DOHH2 (cell line): Measurements from ENCODE around the gene OMP.

Experiments
- H3F3A ChIP-seq: fragments of 200-600 bp; sonication (generic), shearing (Covaris generic); 2 replicates; pipeline ENCODE4 v1.6.0; 2016; ENCODE audit warnings: antibody characterized with exemption, mild to moderate bottlenecking; ENCODE audit not compliant: control insufficient read depth, insufficient read depth
- H3K27ac ChIP-seq: fragments of 200-600 bp; sonication (generic); 2 replicates; pipeline ENCODE4 v1.5.1; 2014; ENCODE audit warnings: low read depth, mild to moderate bottlenecking, low read length, moderate library complexity
- H3K27me3 ChIP-seq: fragments of 200-600 bp; sonication (generic); 2 replicates; pipeline ENCODE4 v1.6.1; 2014; ENCODE audit warnings: mild to moderate bottlenecking, low read length, mixed read lengths; ENCODE audit not compliant: control insufficient read depth
- H3K36me3 ChIP-seq: fragments of 200-600 bp; sonication (generic); 2 replicates; pipeline ENCODE4 v1.6.1; 2014; ENCODE audit warnings: mild to moderate bottlenecking, low read length, moderate library complexity, mixed read lengths; ENCODE audit not compliant: control insufficient read depth
- H3K4me1 ChIP-seq: fragments of 200-600 bp; sonication (generic); 2 replicates; pipeline ENCODE4 v1.6.1; 2014; ENCODE audit warnings: mild to moderate bottlenecking, low read length, mixed read lengths; ENCODE audit not compliant: control insufficient read depth
- H3K4me2 ChIP-seq: fragments of 200-600 bp; sonication (generic); 2 replicates; pipeline ENCODE4 v1.6.0; 2014; ENCODE audit warnings: mild to moderate bottlenecking, low read length, moderate library complexity
- H3K4me3 ChIP-seq: fragments of 200-600 bp; sonication (generic); 2 replicates; pipeline ENCODE4 v1.5.1; 2014; ENCODE audit warnings: mild to moderate bottlenecking, low read length, mixed read lengths
- H3K79me2 ChIP-seq: fragments of 200-600 bp; sonication (generic); 2 replicates; pipeline ENCODE4 v1.6.1; 2014; ENCODE audit warnings: mild to moderate bottlenecking, low read length, mixed read lengths; ENCODE audit not compliant: control insufficient read depth
- H3K9me2 ChIP-seq: fragments of 200-600 bp; sonication (generic); replicated peaks from 2 replicates; pipeline ENCODE4 v1.6.1; 2014; ENCODE audit warnings: mild to moderate bottlenecking, low read length, mixed read lengths; ENCODE audit not compliant: control insufficient read depth
- H3K9me3 ChIP-seq: fragments of 200-600 bp; sonication (generic); 2 replicates; pipeline ENCODE4 v1.6.1; 2014; ENCODE audit warnings: antibody characterized with exemption, low read length, mixed read lengths; ENCODE audit not compliant: control insufficient read depth, insufficient read depth
- H4K20me1 ChIP-seq: fragments of 200-600 bp; sonication (generic); 2 replicates; pipeline ENCODE4 v1.6.0; 2014; ENCODE audit warnings: low read depth, mild to moderate bottlenecking, antibody characterized with exemption, low read length, moderate library complexity; ENCODE audit not compliant: control insufficient read depth, insufficient read depth
- EZH2phosphoT487 ChIP-seq: fragments of 200-600 bp; sonication (generic); IDR thresholded peaks from 2 replicates; pipeline ENCODE4 v1.6.1; 2017; ENCODE audit warnings: borderline replicate concordance, mild to moderate bottlenecking, antibody characterized with exemption, low read length, moderate library complexity, mixed read lengths
- TF ChIP-seq, protein P1 (sequence below): fragments of 200-600 bp; sonication (generic); IDR thresholded peaks from one replicate; pipeline ENCODE4 v1.5.1; 2014; ENCODE audit warnings: antibody characterized with exemption, mild to moderate bottlenecking, low read depth, low read length; ENCODE audit not compliant: poor library complexity, severe bottlenecking

OMP gene

DNA sequence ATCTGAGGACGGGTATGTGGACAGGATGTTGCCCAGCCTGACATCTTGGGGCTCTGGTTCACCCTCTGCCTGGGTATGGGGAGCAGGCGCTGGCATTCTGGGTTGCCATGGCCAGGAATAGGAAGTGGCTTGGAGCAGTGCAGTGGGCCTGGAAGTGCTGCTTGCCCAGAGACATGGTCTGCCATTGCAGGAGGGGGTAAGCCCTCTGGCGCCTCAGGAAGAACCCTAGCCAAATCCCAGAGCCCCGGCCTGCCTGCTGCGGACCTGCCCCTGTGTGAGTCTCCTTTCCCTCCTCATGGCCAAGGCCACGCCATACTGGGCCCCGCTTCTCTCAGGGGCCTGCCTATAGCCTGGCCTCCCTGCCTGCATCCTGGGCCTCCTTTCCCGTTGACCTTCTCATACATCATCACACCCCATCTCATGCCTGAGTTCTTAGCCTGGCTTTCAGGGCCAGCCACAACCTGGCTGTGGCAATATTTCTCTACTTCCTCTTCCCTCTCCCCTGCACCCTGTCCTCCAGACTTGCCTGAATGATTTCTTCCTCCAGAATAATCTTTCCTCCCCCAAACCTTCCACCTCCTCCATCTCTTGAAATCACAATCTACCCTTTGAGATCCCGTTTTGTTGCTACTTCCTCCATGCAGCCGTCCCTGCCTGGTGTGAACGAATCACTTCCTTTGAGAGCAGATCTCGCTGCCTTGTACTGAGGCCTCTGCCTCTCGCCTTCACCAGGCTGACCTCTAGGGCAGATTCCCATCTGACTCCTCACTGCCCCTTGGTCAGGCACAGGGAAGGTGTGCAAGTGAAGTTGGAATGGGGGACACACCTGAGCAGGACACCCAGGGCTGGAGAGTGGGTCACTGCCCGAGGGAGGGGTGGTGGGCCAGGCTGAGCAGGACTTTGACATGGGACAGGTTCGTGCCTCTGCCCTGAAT, 30.7 kb upstream of the OMP start:
- Histone ChIP-seq H3K27me3 (peaks cover 13% of the 10 kb centered on the region; the same call in 1 of the 2 replicates), H3K79me2 (no peaks in the 10 kb centered on the region), H3K4me2 (no peak overlapping the region), H3K4me1 (peaks cover 4% of the 10 kb centered on the region; the same call in 1 of the 2 replicates), H3K4me3 (no peak overlapping the region), H4K20me1 (no peaks in the 10 kb centered on the region), H3K36me3 (no peaks in the 10 kb centered on the region), H3K27ac (no peak overlapping the region), H3K9me2 (no peaks in the 10 kb centered on the region), H3K9me3 (no peaks in the 10 kb centered on the region), H3F3A (no peaks in the 10 kb centered on the region)
- no peak for TF ChIP-seq EZH2phosphoT487
- TF ChIP-seq, protein P1, sequence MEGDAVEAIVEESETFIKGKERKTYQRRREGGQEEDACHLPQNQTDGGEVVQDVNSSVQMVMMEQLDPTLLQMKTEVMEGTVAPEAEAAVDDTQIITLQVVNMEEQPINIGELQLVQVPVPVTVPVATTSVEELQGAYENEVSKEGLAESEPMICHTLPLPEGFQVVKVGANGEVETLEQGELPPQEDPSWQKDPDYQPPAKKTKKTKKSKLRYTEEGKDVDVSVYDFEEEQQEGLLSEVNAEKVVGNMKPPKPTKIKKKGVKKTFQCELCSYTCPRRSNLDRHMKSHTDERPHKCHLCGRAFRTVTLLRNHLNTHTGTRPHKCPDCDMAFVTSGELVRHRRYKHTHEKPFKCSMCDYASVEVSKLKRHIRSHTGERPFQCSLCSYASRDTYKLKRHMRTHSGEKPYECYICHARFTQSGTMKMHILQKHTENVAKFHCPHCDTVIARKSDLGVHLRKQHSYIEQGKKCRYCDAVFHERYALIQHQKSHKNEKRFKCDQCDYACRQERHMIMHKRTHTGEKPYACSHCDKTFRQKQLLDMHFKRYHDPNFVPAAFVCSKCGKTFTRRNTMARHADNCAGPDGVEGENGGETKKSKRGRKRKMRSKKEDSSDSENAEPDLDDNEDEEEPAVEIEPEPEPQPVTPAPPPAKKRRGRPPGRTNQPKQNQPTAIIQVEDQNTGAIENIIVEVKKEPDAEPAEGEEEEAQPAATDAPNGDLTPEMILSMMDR: no peak

DNA sequence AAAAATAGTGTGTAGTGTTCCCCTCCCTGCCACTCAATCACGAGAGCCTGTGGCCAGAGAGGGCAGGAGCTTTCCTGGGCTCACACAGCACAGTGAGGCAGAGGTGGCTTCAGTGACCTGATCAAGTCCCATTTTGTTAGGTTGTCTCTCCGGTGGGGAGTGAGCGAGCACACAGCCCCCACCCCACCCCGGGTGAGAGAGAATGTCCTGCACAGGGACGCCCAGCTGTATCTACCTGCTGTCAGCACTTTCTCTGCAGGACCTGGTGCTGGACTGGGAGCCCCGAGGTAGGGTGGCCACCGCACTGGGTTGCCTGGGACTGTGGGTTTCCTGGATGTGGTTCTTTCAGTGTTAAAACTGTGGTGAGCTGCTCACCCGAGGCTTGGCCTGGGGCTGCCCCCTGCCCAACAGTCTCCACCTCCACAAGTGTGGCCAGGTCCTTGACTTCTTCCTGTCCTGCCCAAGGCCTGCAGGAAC, 29.8 kb upstream of the OMP start:
- no peak overlapping the region for H3K27ac ChIP-seq
- H3K4me2 ChIP-seq: no peak overlapping the region
- H3K9me3 ChIP-seq: no peaks in the 10 kb centered on the region
- H3K4me1 ChIP-seq: no peaks in the 10 kb centered on the region
- peaks cover 10% of the 10 kb centered on the region; the same call in 1 of the 2 replicates for H3K27me3 ChIP-seq
- H3K79me2 ChIP-seq: no peaks in the 10 kb centered on the region
- H3F3A ChIP-seq: no peaks in the 10 kb centered on the region
- no peak for TF ChIP-seq EZH2phosphoT487
- TF ChIP-seq, protein P1: no peak
- no peaks in the 10 kb centered on the region for H3K36me3 ChIP-seq
- H4K20me1 ChIP-seq: no peaks in the 10 kb centered on the region
- H3K9me2 ChIP-seq: no peaks in the 10 kb centered on the region
- no peak overlapping the region for H3K4me3 ChIP-seq

DNA sequence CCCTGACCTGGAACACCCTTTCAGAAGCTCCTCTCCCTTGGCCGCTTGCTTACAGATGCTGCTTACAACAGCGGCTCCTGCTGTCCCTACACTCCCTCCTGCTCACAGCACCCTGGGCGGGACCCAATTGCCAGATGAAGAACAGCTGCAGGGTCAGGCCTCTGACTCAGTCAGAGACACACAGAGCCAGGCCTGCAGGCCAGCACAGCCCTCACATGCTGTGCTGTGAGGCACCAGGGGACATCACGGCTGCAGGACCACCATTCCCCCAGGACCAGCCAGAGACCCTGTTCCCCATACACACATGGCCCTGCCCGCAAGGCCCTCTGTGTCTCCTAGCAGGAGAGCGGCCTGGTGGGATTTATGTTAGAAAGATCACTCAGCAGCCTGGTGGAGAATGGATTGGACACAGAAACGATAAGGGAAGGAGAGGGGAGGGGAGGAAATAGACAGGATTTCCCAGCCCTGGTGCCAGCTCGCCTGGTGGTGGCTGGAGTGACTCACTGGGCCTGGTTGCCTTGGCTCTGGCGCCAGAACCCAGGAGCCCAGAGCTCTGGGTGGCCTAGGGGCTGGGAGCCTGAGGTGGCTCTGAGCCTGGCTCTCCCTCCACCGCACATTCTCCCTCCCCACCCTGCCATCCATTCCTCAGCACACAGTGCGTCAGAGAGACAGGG, 29.2 kb upstream of the OMP start:
- Histone ChIP-seq H4K20me1 (no peaks in the 10 kb centered on the region), H3K79me2 (no peaks in the 10 kb centered on the region), H3K36me3 (no peaks in the 10 kb centered on the region), H3K27ac (no peak overlapping the region), H3K9me2 (no peaks in the 10 kb centered on the region), H3K27me3 (peaks cover 10% of the 10 kb centered on the region; the same call in 1 of the 2 replicates), H3K9me3 (no peaks in the 10 kb centered on the region), H3K4me2 (no peak overlapping the region), H3K4me3 (no peak overlapping the region), H3F3A (no peaks in the 10 kb centered on the region), H3K4me1 (no peaks in the 10 kb centered on the region)
- TF ChIP-seq, protein P1: no peak
- no peak for TF ChIP-seq EZH2phosphoT487
